HEK293 (cell line): Measurements from ENCODE around the gene PSAT1.

Experiments used
- CTCF ChIA-PET: fragments of 350-600 bp; formaldehyde crosslinking; extraction: SDS; loops from one replicate; lab custom pipeline; 2021; ENCODE audit warnings: antibody characterized with exemption; lab: Yijun Ruan, JAX
- POLR2A ChIA-PET: fragments of 300-600 bp; formaldehyde crosslinking; extraction: SDS; loops from one replicate; lab custom pipeline; 2020; ENCODE audit warnings: antibody characterized with exemption, inconsistent platforms; lab: Yijun Ruan, JAX
- H3K27ac ChIP-seq: fragments of 200-500 bp; sonication (Bioruptor generic); 2 replicates; pipeline ENCODE4 v1.5.1; 2014; ENCODE audit warnings: low read depth, low read length, control low read depth, inconsistent platforms; ENCODE audit errors: extremely low read depth
- H3K36me3 ChIP-seq, 2 experiments: fragments of 200-500 bp in 1 of 2; sonication (Bioruptor generic) in 1 of 2; 1 replicate in 1 of 2; 2 replicates in 1 of 2; pipeline ENCODE4 v1.5.1; 2014 to 2017; ENCODE audit warnings: inconsistent platforms in 2 of 2, low read length in 2 of 2; ENCODE audit not compliant: control insufficient read depth in 2 of 2, insufficient read depth in 1 of 2
- H3K4me1 ChIP-seq: fragments of 200-500 bp; sonication (Bioruptor generic); 2 replicates; pipeline ENCODE4 v1.5.1; 2014; ENCODE audit warnings: mild to moderate bottlenecking, low read length, inconsistent platforms; ENCODE audit not compliant: control insufficient read depth, insufficient read depth
- H3K4me3 ChIP-seq: 2 replicates; pipeline ENCODE4 v1.5.1; 2011; ENCODE audit warnings: low read depth, mild to moderate bottlenecking, control low read depth, low read length, moderate library complexity
- H3K9me3 ChIP-seq: fragments of 200-500 bp; sonication (Bioruptor generic); 2 replicates; pipeline ENCODE4 v1.5.1; 2014; ENCODE audit warnings: low read depth, low read length, inconsistent platforms; ENCODE audit not compliant: control insufficient read depth, insufficient read depth
- EGR2 ChIP-seq: fragments of 450-650 bp; formaldehyde crosslinking; IDR thresholded peaks from 2 replicates; pipeline ENCODE4 v1.5.1; 2016; ENCODE audit warnings: low read depth, missing biosample characterization, missing genetic modification characterization
- FEZF1 ChIP-seq: fragments of 450-650 bp; formaldehyde crosslinking; IDR thresholded peaks from 2 replicates; pipeline ENCODE4 v1.5.1; 2016; ENCODE audit warnings: missing biosample characterization, missing genetic modification characterization
- HOXD13 ChIP-seq: sonication (generic); formaldehyde crosslinking; IDR thresholded peaks from 2 replicates; pipeline ENCODE4 v1.8.0; 2022; ENCODE audit warnings: missing genetic modification reagents, borderline replicate concordance
- MZF1 ChIP-seq: fragments of 450-650 bp; formaldehyde crosslinking; IDR thresholded peaks from 2 replicates; pipeline ENCODE4 v1.5.1; 2017; ENCODE audit warnings: missing biosample characterization, missing genetic modification characterization, borderline replicate concordance
- OSR2 ChIP-seq: fragments of 450-650 bp; formaldehyde crosslinking; IDR thresholded peaks from 2 replicates; pipeline ENCODE4 v1.5.1; 2016; ENCODE audit warnings: missing biosample characterization, missing genetic modification characterization
- SCRT2 ChIP-seq: fragments of 450-650 bp; formaldehyde crosslinking; IDR thresholded peaks from 2 replicates; pipeline ENCODE4 v1.5.1; 2016; ENCODE audit warnings: missing biosample characterization, missing genetic modification characterization
- TRIM28 ChIP-seq: IDR thresholded peaks from 2 replicates; pipeline ENCODE4 v1.6.1; 2011; ENCODE audit warnings: low read length, control low read depth, borderline replicate concordance
- YY1 ChIP-seq: fragments of 450-650 bp; formaldehyde crosslinking; IDR thresholded peaks from 2 replicates; pipeline ENCODE4 v1.5.1; 2018; ENCODE audit warnings: missing biosample characterization, missing genetic modification characterization
- ZBTB20 ChIP-seq: fragments of 450-650 bp; formaldehyde crosslinking; IDR thresholded peaks from 2 replicates; pipeline ENCODE4 v1.5.1; 2016; ENCODE audit warnings: missing biosample characterization, missing genetic modification characterization
- ZNF114 ChIP-seq: fragments of 450-650 bp; formaldehyde crosslinking; IDR thresholded peaks from 2 replicates; pipeline ENCODE4 v1.5.0; 2017; ENCODE audit warnings: missing biosample characterization, missing genetic modification characterization
- ZNF169 ChIP-seq: fragments of 450-650 bp; formaldehyde crosslinking; IDR thresholded peaks from 2 replicates; pipeline ENCODE4 v1.5.1; 2016; ENCODE audit warnings: missing biosample characterization, missing genetic modification characterization
- ZNF184 ChIP-seq: fragments of 450-650 bp; IDR thresholded peaks from 2 replicates; pipeline ENCODE4 v1.5.1; 2018; ENCODE audit warnings: missing biosample characterization, mild to moderate bottlenecking, missing genetic modification characterization
- ZNF214 ChIP-seq: fragments of 450-650 bp; formaldehyde crosslinking; IDR thresholded peaks from 2 replicates; pipeline ENCODE4 v1.5.1; 2017; ENCODE audit warnings: missing biosample characterization, mild to moderate bottlenecking, missing genetic modification characterization, borderline replicate concordance
- ZNF221 ChIP-seq: fragments of 450-650 bp; formaldehyde crosslinking; IDR thresholded peaks from 2 replicates; pipeline ENCODE4 v1.5.1; 2017; ENCODE audit warnings: missing biosample characterization, missing genetic modification characterization, borderline replicate concordance
- ZNF248 ChIP-seq: fragments of 450-650 bp; formaldehyde crosslinking; IDR thresholded peaks from 2 replicates; pipeline ENCODE4 v1.5.1; 2017; ENCODE audit warnings: missing biosample characterization, missing genetic modification characterization
- ZNF274 ChIP-seq, 2 experiments: fragments of 200-500 bp in 1 of 2; fragments of 450-650 bp in 1 of 2; sonication (Bioruptor generic) in 1 of 2; formaldehyde crosslinking in 1 of 2; IDR thresholded peaks; 2 replicates each; pipeline versions ENCODE4 v1.5.1 to v1.6.1; 2014 to 2016; ENCODE audit warnings: borderline replicate concordance in 1 of 2, inconsistent platforms in 1 of 2, low read length in 1 of 2, missing biosample characterization in 1 of 2, missing genetic modification characterization in 1 of 2
- ZNF529 ChIP-seq: fragments of 450-650 bp; formaldehyde crosslinking; IDR thresholded peaks from 2 replicates; pipeline ENCODE4 v1.5.1; 2017; ENCODE audit warnings: missing genetic modification characterization, missing biosample characterization; ENCODE audit not compliant: insufficient replicate concordance
- ZNF548 ChIP-seq: fragments of 450-650 bp; formaldehyde crosslinking; IDR thresholded peaks from 2 replicates; pipeline ENCODE4 v1.5.1; 2016; ENCODE audit warnings: missing biosample characterization, missing genetic modification characterization
- ZNF571 ChIP-seq: fragments of 450-650 bp; formaldehyde crosslinking; IDR thresholded peaks from 2 replicates; pipeline ENCODE4 v1.5.0; 2017; ENCODE audit warnings: missing biosample characterization, missing genetic modification characterization
- ZNF610 ChIP-seq: fragments of 450-650 bp; formaldehyde crosslinking; IDR thresholded peaks from 2 replicates; pipeline ENCODE4 v1.5.1; 2016; ENCODE audit warnings: missing biosample characterization, missing genetic modification characterization, borderline replicate concordance
- ZNF664 ChIP-seq: fragments of 450-650 bp; formaldehyde crosslinking; IDR thresholded peaks from 2 replicates; pipeline ENCODE4 v1.5.1; 2016; ENCODE audit warnings: missing biosample characterization, missing genetic modification characterization
- ZNF776 ChIP-seq: fragments of 450-650 bp; formaldehyde crosslinking; IDR thresholded peaks from 2 replicates; pipeline ENCODE4 v1.5.0; 2017; ENCODE audit warnings: missing biosample characterization, missing genetic modification characterization, borderline replicate concordance
- ZNF791 ChIP-seq: fragments of 450-650 bp; formaldehyde crosslinking; IDR thresholded peaks from 2 replicates; pipeline ENCODE4 v1.5.1; 2016; ENCODE audit warnings: missing biosample characterization, missing genetic modification characterization
- ZNF843 ChIP-seq: fragments of 450-650 bp; formaldehyde crosslinking; IDR thresholded peaks from 2 replicates; pipeline ENCODE4 v1.5.1; 2016; ENCODE audit warnings: missing biosample characterization, missing genetic modification characterization
- TF ChIP-seq, protein P1 (sequence below): fragments of 450-650 bp; formaldehyde crosslinking; IDR thresholded peaks from 2 replicates; pipeline ENCODE4 v1.5.1; 2016; ENCODE audit warnings: missing biosample characterization, missing genetic modification characterization, low read depth
- TF ChIP-seq, protein P2 (sequence below): fragments of 450-650 bp; formaldehyde crosslinking; IDR thresholded peaks from 2 replicates; pipeline ENCODE4 v1.5.1; 2016; ENCODE audit warnings: missing biosample characterization, missing genetic modification characterization, borderline replicate concordance

Gene PSAT1

DNA sequence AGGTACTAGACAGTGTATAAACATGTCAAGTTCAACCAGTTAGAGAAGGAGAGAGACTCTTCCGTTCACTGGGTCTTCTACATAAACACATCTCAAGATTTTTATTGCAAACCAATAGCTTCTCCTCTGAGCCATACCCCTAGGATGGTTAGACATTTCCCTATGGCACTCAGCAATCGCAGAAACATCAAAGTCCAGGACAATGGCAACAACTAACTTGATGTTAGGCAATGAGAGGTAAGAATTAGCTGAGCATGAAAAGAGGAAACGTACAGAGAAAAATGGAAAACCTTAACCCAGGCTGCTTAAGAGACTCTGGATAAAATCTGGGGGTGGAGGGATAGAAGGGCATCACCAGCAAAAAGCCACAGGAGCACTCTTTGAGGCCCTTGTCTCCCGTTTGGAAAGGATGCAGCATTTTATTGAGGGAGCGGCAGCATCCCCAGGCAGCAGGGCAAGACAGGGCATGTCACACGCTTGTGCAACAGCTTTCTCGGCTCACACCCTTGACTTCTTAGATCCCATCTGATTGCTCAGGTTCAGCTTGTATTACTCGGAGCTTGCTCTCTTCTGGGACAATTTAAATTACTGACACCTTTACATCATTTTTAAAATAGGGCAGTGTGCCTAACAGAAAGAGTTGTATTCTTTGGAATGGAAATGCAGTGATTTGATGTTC is 8.6 kb upstream of the PSAT1 start:
- ChIA-PET CTCF (no interaction called here), POLR2A (interaction anchor here (1.4 kb wide), 1 partner anchor 9 kb away, joined by 8 read pairs; the partner anchor contains the start of gene PSAT1)
- no peak overlapping the region for H3K4me3 ChIP-seq
- no peaks in the 10 kb centered on the region; a peak in 1 of 3 replicates for H3K36me3 ChIP-seq
- H3K9me3 ChIP-seq = no peaks in the 10 kb centered on the region
- TF ChIP-seq MZF1 (tag by site-specific recombination) (no peak), ZNF571 (tag by site-specific recombination) (no peak), YY1 (no peak), ZNF221 (tag by site-specific recombination) (no peak), OSR2 (tag by site-specific recombination) (no peak), ZNF529 (no peak), ZNF114 (tag by site-specific recombination) (no peak), SCRT2 (tag by site-specific recombination) (peak; percentile 77), ZNF248 (no peak), ZNF548 (no peak), HOXD13 (no peak), ZNF214 (tag by site-specific recombination) (no peak), ZNF274 (IDR thresholded peaks at IDR 0.05; ENCODE audit: low read length) (no peak), ZNF274 (tag by site-specific recombination; IDR thresholded peaks at IDR 0.05; ENCODE audit: borderline replicate concordance) (no peak), ZNF184 (tag by site-specific recombination) (no peak), FEZF1 (peak; percentile 62), ZNF169 (tag by site-specific recombination) (no peak), ZNF610 (tag by site-specific recombination) (peak; percentile 79; the same call in 1 of the 2 replicates), ZBTB20 (0 out of 2 replicates have a peak, but pooled peaks have one; percentile 17), EGR2 (tag by site-specific recombination) (no peak)
- no peaks in the 10 kb centered on the region for H3K4me1 ChIP-seq
- H3K27ac ChIP-seq = no peak overlapping the region

DNA sequence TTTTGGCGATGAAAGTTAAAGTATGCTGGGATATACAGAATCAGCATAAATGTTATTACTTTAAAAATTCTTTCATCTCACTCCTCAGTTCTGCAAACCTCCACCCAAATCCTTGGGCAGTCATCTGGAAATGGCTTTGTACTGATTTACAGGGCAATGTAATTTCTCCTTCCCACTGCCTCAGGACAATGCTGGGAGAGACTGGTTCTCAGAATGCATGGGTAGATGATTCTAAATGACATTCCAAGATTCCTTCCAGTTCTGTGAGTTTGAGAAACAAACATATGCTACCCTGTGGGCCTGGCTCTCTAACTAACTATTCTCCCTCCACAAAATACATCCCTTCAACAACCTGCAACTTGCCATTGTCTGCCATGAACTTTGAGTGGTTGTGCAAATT is 7.5 kb upstream of the PSAT1 start:
- TF ChIP-seq, protein P1, sequence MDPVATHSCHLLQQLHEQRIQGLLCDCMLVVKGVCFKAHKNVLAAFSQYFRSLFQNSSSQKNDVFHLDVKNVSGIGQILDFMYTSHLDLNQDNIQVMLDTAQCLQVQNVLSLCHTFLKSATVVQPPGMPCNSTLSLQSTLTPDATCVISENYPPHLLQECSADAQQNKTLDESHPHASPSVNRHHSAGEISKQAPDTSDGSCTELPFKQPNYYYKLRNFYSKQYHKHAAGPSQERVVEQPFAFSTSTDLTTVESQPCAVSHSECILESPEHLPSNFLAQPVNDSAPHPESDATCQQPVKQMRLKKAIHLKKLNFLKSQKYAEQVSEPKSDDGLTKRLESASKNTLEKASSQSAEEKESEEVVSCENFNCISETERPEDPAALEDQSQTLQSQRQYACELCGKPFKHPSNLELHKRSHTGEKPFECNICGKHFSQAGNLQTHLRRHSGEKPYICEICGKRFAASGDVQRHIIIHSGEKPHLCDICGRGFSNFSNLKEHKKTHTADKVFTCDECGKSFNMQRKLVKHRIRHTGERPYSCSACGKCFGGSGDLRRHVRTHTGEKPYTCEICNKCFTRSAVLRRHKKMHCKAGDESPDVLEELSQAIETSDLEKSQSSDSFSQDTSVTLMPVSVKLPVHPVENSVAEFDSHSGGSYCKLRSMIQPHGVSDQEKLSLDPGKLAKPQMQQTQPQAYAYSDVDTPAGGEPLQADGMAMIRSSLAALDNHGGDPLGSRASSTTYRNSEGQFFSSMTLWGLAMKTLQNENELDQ (tag by site-specific recombination) = no peak
- TF ChIP-seq TRIM28 (no peak), ZNF791 (tag by site-specific recombination) (no peak), ZNF843 (no peak), FEZF1 (no peak), ZNF776 (tag by site-specific recombination) (no peak), ZNF664 (no peak)
- TF ChIP-seq, protein P2, sequence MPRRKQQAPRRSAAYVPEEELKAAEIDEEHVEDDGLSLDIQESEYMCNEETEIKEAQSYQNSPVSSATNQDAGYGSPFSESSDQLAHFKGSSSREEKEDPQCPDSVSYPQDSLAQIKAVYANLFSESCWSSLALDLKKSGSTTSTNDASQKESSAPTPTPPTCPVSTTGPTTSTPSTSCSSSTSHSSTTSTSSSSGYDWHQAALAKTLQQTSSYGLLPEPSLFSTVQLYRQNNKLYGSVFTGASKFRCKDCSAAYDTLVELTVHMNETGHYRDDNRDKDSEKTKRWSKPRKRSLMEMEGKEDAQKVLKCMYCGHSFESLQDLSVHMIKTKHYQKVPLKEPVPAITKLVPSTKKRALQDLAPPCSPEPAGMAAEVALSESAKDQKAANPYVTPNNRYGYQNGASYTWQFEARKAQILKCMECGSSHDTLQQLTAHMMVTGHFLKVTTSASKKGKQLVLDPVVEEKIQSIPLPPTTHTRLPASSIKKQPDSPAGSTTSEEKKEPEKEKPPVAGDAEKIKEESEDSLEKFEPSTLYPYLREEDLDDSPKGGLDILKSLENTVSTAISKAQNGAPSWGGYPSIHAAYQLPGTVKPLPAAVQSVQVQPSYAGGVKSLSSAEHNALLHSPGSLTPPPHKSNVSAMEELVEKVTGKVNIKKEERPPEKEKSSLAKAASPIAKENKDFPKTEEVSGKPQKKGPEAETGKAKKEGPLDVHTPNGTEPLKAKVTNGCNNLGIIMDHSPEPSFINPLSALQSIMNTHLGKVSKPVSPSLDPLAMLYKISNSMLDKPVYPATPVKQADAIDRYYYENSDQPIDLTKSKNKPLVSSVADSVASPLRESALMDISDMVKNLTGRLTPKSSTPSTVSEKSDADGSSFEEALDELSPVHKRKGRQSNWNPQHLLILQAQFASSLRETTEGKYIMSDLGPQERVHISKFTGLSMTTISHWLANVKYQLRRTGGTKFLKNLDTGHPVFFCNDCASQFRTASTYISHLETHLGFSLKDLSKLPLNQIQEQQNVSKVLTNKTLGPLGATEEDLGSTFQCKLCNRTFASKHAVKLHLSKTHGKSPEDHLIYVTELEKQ (tag by site-specific recombination) = no peak
- CTCF ChIA-PET = no interaction called here
- Histone ChIP-seq H3K36me3 (no peaks in the 10 kb centered on the region; a peak in 1 of 3 replicates), H3K4me1 (no peaks in the 10 kb centered on the region), H3K27ac (no peak overlapping the region), H3K4me3 (no peak overlapping the region), H3K9me3 (no peaks in the 10 kb centered on the region)
- POLR2A ChIA-PET = no interaction called here
